ENCODE results near the gene ATP2B2.

ATP2B2 gene

DNA sequence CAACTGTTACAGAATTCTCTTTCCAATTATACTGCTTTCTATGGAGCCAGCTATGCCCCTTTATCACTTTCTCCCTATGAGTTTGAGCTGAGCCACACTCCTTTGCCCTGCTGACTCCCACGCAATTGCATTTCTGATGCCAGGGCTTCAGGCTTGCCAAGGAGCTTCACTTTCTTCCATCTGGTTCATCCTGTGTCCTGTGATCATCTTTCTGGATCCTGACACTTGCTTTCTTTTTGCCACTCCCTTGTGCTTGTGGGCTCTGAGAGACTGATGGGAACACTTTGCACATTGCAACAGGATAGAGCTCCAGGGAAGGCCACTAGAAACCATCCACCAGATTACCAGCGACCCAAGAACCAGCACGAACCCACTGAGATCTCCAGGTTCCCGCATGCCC, 107.5 kb downstream of the ATP2B2 start:
- no peak for DNase-seq

DNA sequence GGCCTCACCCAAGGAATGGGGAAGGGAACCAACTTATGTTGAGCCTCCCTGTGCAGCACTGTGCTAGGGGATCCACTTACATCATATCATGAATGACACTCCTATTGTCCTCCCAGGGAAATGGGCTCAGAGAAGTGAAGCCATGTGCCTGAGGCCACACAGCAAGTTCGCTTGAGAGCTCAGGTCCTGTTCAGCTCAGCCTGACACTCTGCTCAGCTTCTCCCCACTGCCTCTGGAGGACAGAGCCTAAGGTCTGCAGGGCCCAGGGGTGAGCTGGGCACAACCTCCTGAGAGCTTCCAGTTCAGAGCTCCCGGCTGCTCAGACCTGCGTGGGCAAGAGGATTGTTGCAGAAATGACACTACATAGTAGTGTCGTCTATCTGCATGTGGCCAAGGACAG, 108.5 kb downstream of the ATP2B2 start:
- no peak for DNase-seq

- no peak for DNase-seq
Observed at GRCh38 chr3:10396083-10396482, 109.3 kb downstream of the ATP2B2 start.

DNA sequence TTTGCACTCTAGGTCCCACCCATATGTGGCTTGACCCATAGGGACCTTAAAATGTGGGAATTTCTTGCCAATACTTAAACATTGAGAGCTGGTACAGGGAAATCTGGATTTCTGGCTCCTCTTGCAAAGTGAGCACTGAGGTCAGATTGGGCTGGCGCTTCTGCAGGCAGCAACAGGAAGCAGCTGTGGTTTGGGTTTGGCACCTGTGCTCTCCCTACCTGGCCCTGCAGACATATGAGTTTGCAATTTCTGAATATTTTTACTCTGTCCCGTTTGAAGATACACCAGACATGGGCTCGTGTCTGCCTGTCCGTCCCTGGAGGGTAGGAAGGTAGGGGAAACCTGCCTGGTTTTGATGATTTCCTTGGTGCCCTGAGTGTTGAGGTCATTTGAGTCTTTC, 109.7 kb downstream of the ATP2B2 start:
- DNase-seq = no peak

GRCh38 chr3:10395196-10395595, 110.2 kb downstream of the ATP2B2 start:
- DNase-seq = no peak

DNA sequence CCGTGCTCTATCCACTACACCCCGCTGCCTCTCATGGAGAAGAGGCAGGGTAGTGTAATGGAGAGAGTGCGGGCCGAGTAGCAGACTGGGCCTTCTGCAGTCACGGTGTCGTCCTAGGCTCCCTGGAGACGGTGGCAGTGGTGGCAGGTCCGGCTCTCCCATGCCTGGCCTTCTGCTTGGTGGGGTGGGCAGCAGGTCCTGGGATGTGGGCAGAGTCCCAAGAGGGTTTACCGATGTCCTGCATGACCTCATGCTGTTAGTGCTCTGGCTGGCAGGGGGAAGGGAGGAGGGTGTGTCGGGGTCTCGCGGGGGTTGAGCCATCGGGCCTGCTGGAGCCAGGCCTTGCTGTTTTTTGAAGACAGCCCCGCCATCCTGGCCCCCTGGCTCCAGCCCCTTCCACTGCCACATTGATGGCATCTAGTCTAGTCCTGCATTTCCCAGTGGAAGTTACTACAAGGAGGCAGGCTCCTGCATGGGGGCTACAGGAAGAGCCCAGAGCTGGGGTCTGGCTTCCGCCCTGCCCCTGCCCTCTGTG, 110.8 kb downstream of the ATP2B2 start:
- no peak for DNase-seq

GRCh38 chr3:10393514-10393913, 111.9 kb downstream of the ATP2B2 start:
- no peak for DNase-seq

GRCh38 chr3:10392906-10393461, 112.4 kb downstream of the ATP2B2 start:
- no peak for DNase-seq

GRCh38 chr3:10392244-10392643, 113.1 kb downstream of the ATP2B2 start:
- no peak for DNase-seq

- peak; percentile 53 for DNase-seq
Observed at GRCh38 chr3:10391391-10391790, 114.0 kb downstream of the ATP2B2 start.

GRCh38 chr3:10390641-10391373, 114.6 kb downstream of the ATP2B2 start:
- DNase-seq = no peak

GRCh38 chr3:10389995-10390394, 115.4 kb downstream of the ATP2B2 start:
- no peak for DNase-seq

DNA sequence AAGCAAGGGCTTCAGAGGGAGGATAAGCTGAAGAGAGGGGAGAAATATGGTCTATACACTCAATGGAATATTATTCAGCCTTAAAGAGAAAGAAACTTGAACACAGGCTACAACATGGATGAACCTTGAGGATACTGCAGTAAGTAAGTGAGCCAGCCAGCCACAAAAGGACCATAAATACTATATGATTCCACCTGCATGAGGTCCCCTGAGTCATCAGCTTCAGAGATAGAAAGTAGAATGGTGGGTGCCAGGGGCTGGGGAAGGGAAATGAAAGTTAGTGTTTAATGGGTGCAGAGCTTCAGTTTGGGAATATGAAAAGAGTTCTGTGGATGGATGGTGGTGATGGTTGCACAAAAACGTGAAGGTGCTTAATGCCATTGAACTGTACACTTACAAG, 116.0 kb downstream of the ATP2B2 start:
- no peak for DNase-seq

DNA sequence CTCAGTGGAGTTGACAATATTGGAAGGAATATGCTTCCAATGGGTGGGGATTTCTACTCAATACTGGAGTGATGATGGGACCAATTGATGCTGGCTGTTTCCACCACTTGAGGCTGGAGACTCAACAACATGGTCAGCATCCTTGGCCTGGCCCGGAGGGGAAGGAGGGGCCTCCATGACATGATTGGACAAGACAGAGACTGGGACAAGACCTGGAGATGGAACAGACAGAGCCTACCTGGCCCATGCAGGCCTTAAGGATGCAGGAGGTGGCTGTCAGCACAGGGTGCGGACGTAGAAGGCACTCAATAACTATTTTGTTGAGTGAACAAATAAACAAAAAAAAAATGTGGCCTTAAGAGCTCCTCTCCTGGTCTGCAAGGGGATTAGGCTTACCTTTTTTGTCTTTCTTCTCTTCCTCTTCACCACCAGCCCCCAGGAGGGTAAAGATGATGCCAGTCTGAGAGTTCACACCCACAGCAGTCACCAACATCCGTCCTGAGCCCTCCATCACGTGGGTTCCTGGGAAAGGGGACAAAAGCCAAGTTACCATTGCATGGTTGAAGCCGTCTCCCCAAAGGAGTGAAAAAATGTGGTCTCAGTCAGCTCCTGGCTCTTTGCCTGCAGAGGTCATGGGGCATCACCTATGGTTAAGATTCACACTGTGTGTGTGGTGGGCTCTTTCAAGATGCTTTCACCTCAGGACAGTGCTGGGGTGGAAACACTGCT, 117.3 kb downstream of the ATP2B2 start:
- no peak for DNase-seq

DNA sequence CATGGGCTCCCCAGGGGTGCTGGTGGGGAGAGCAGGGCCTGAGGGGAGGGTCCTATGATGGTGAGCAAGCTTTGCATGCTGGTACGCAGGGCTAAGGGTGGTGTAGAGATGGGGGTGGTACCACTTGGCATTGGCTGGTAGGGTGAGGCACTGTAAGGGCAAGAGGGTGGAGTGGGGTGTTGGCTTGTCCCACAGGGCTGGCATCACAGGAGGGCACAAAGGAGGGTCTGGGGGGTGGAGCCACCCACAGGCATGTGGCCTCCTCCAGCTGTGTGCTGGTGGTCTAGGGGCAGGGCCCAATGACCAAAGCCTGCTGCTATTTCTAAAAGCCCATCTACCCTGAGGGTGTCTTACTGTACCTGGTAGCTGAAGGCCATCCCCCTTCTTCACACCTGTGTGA, 119.3 kb downstream of the ATP2B2 start:
- DNase-seq = no peak

GRCh38 chr3:10384541-10385360, 120.6 kb downstream of the ATP2B2 start:
- DNase-seq = no peak

GRCh38 chr3:10383850-10384248, 121.5 kb downstream of the ATP2B2 start:
- no peak for DNase-seq

DNA sequence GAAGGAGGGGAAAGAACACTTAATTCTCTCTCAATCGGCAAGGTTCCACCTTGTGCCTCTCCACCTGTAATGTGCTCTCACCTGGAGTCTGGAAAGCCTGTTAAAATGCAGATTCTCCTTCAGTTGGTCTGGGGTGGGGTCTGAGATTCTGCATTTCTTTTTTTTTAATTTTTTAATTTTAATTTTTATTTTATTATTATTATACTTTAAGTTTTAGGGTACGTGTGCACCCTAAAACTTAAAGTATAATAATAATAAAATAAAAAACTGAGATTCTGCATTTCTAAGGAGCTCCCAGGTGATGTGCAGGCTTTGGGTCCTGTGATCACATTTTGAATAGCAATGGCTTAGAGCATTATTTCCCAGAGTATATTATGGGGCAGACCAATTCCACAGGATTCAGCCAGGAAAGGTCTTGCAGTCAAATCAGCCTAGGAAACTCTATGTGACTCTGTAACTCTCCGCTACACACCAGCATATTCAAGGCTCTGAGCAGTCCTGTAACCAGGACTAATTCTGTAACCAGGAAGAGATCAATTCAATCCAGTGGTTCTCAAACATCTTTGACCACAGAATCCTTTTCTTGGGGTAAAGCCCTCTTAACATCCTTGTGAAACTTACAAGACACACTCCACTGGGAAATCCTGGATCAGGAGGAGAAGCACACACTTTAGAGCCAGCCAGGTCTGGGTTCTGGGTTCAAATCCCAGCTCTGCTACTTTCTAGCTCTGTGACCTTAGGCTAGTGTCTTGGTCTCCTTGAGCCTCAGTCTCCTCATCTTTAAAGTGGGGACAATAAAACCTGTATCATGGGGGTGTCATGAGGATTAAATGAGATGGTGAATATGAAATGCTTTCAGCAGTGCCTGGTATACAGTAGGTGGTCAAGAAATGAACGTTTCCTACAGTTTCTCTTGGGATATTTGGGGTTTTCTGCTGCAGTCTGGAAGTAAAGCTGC, 122.2 kb downstream of the ATP2B2 start:
- no peak for DNase-seq

DNA sequence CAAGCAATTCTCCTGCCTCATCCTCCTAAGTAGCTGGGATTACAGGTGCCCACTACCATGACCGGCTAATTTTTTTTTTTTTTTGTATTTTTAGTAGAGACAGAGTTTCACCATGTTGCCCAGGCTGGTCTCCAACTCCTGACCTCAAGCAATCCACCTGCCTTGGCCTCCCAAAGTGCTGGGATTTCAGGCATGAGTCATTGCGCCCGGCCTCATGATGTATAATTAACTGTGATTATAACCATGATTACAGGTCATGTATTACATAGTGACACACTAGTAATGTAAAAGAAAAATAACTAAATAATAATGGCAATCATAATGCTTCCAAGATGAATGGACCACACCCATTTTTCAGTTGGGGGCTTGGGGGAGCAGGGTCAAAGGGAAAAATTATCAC, 122.9 kb downstream of the ATP2B2 start:
- peak; percentile 56 for DNase-seq

DNA sequence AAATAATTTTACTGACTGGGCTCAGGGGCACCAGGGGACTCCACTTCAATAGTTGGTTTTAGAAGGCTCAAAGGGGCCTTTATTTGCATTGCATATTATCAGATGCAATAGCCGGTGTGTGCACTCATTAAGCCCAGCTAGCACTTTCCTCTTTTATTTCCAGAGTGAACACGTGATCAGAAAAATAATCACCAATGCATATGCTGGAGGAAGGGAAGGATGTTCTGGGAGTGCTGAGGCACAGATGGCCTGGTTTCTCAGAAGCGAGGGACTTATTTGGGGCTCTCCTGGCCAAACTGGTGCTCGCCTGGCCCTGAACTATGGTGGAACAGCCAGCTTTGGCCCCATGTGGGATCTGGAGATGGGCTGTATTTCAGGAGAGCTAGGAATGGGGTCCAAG, 124.0 kb downstream of the ATP2B2 start:
- peak; percentile 36 for DNase-seq

GRCh38 chr3:10380906-10381305, 124.5 kb downstream of the ATP2B2 start:
- DNase-seq = no peak

- no peak for DNase-seq
Observed at GRCh38 chr3:10379961-10380360, 125.4 kb downstream of the ATP2B2 start.

Data from NCI-H69 (cell line).